DND-41 (cell line): ENCODE results near the gene TMEM11.

Experiments
- ATAC-seq: fragments of 200-7000 bp; cut with Tn5 transposase; 3 replicates; pipeline ENCODE4 v1.9.1; 2021; ENCODE audit warnings: low read depth; ENCODE audit not compliant: insufficient read depth
- DNase-seq: peaks from one replicate; pipeline ENCODE4 v3.0.0-alpha.2; 2020
- H2AFZ ChIP-seq: 2 replicates; pipeline ENCODE4 v1.6.0; 2012; ENCODE audit warnings: low read depth, low read length
- H3K27ac ChIP-seq: 2 replicates; pipeline ENCODE4 v1.5.1; 2012; ENCODE audit warnings: low read length, inconsistent platforms
- H3K27me3 ChIP-seq: fragments of 200-600 bp; sonication (generic); 2 replicates; pipeline ENCODE4 v1.6.0; 2012; ENCODE audit warnings: low read length, mild to moderate bottlenecking, inconsistent platforms; ENCODE audit not compliant: insufficient read depth, poor library complexity
- H3K36me3 ChIP-seq: 2 replicates; pipeline ENCODE4 v1.5.1; 2012; ENCODE audit warnings: low read length, inconsistent platforms; ENCODE audit not compliant: insufficient read depth
- H3K4me1 ChIP-seq: 2 replicates; pipeline ENCODE4 v1.5.1; 2012; ENCODE audit warnings: mild to moderate bottlenecking, low read length; ENCODE audit not compliant: insufficient read depth
- H3K4me2 ChIP-seq: 2 replicates; pipeline ENCODE4 v1.6.0; 2012; ENCODE audit warnings: mild to moderate bottlenecking, moderate library complexity, low read length, inconsistent platforms; ENCODE audit not compliant: insufficient read depth
- H3K4me3 ChIP-seq, 2 experiments: fragments of 200-600 bp in 1 of 2; shearing (Covaris generic) in 1 of 2; 2 replicates each; pipeline ENCODE4 v1.5.1; 2012 to 2016; ENCODE audit warnings: inconsistent platforms in 2 of 2, low read length in 2 of 2, mild to moderate bottlenecking in 2 of 2, low read depth in 1 of 2, moderate library complexity in 1 of 2
- H3K79me2 ChIP-seq: 2 replicates; pipeline ENCODE4 v1.6.0; 2012; ENCODE audit warnings: low read length, inconsistent platforms; ENCODE audit not compliant: insufficient read depth
- H3K9ac ChIP-seq: 2 replicates; pipeline ENCODE4 v1.6.0; 2012; ENCODE audit warnings: low read depth, mild to moderate bottlenecking, inconsistent platforms, low read length, moderate library complexity
- H3K9me3 ChIP-seq: 2 replicates; pipeline ENCODE4 v1.5.1; 2012; ENCODE audit warnings: low read length, moderate library complexity, mild to moderate bottlenecking, inconsistent platforms; ENCODE audit not compliant: insufficient read depth, severe bottlenecking
- H4K20me1 ChIP-seq: 2 replicates; pipeline ENCODE4 v1.6.0; 2012; ENCODE audit warnings: low read length; ENCODE audit not compliant: insufficient read depth
- CTCF ChIP-seq: IDR thresholded peaks from 2 replicates; pipeline ENCODE4 v1.5.1; 2012; ENCODE audit warnings: borderline replicate concordance, low read length, moderate library complexity, mild to moderate bottlenecking; ENCODE audit not compliant: poor library complexity, severe bottlenecking; ENCODE audit errors: extremely low read depth
- EZH2 ChIP-seq: IDR thresholded peaks from 3 replicates; pipeline ENCODE4 v1.6.1; 2012; ENCODE audit warnings: borderline replicate concordance, low read depth, mild to moderate bottlenecking, moderate library complexity, low read length, inconsistent platforms; ENCODE audit not compliant: severe bottlenecking

The TMEM11 gene

DNA sequence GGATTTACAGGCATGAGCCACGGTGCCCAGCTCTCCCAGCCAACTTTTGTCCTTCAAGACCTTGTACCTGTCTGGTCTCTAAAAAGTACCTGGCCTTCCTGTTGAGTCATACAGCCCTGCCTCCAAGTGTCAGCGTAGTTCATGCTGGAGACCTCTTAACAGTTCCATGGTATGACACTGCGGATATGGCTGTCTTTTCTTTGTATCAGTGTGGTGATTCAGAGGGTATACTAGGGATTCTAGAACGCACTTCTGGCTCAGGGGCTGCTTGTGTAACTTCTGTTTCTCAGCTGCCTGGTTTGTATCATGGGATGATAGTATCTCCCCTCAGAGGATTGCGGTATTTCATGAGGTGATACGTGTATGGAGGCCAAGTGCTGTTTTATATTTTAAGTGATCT is 2.0 kb upstream of the TMEM11 start:
- DNase-seq (no peak), ATAC-seq (no peak)
- Histone ChIP-seq H3K27me3 (no peaks in the 10 kb centered on the region), H3K27ac (no peak overlapping the region), H3K79me2 (peaks cover 90% of the 10 kb centered on the region), H3K4me1 (peaks cover 37% of the 10 kb centered on the region), H4K20me1 (peaks cover 36% of the 10 kb centered on the region), H3K4me3 (peak overlapping the region in 1 of 2 experiments; percentile 88; a peak in 1 of 4 replicates), H2AFZ (no peak overlapping the region), H3K4me2 (peak overlapping the region; percentile 86), H3K36me3 (peaks cover 41% of the 10 kb centered on the region), H3K9me3 (no peaks in the 10 kb centered on the region), H3K9ac (no peak overlapping the region)
- TF ChIP-seq EZH2 (no peak), CTCF (no peak)

DNA sequence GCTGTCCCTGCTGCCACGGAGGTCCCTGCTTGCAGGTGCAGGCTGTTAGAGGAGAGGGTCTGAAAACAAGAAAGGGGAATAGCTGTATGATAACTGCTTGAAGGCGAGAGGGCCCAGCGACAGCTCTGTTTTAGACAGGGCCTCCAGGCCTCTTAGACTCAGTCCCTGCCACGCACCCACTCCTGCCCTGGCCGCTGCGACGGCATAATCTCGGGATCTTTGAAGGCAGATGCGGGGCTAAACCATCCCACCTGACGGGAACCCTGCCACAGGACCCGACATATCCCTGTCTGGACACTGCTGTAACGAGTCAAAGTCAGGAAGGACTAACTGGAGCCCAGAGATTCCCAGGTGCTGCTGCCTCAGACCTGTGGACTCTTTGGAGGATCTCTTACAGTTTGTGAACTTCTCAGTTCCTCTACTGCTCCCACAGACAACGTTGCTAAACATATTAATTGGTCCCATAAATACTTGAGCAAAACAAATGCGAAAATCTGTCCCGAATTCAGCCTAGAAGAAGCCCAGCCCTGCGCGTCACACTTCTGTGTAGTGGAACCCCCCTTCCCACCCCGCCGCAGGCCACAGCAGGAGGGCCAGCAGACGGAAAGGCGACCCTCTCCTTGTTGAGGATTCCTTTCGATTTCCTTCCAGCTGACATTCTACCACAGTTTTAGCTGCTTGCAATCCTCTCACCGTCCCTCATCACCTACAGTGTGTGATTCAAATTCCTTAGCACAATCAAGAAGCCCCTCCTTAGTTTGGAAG is 998 bp upstream of the TMEM11 start:
- Histone ChIP-seq H3K27me3 (no peaks in the 10 kb centered on the region), H3K4me1 (peaks cover 47% of the 10 kb centered on the region), H2AFZ (peak overlapping the region; percentile 90), H3K9me3 (no peaks in the 10 kb centered on the region), H3K4me2 (peak overlapping the region; percentile 86), H3K9ac (peak overlapping the region; percentile 98), H3K27ac (peak overlapping the region; percentile 78), H3K36me3 (peaks cover 43% of the 10 kb centered on the region), H3K79me2 (peaks cover 90% of the 10 kb centered on the region), H3K4me3 (peak overlapping the region; percentile 88 to 99), H4K20me1 (peaks cover 45% of the 10 kb centered on the region)
- peak; percentile 41 for DNase-seq
- peak; percentile 6; the same call in 2 of the 3 replicates for ATAC-seq
- TF ChIP-seq CTCF = no peak

GRCh38 chr17:21213638-21214014 is 335 bp downstream of the TMEM11 start:
- peaks cover 57% of the 10 kb centered on the region for H4K20me1 ChIP-seq
- peaks cover 47% of the 10 kb centered on the region for H3K4me1 ChIP-seq
- TF ChIP-seq EZH2 (no peak), CTCF (no peak)
- ATAC-seq = peak; percentile 23
- no peaks in the 10 kb centered on the region for H3K9me3 ChIP-seq
- peak overlapping the region; percentile 88 to 99 for H3K4me3 ChIP-seq
- peaks cover 95% of the 10 kb centered on the region for H3K79me2 ChIP-seq
- DNase-seq = no peak
- no peaks in the 10 kb centered on the region for H3K27me3 ChIP-seq
- peak overlapping the region; percentile 86 for H3K4me2 ChIP-seq
- peak overlapping the region; percentile 90 for H2AFZ ChIP-seq
- peaks cover 56% of the 10 kb centered on the region for H3K36me3 ChIP-seq
- H3K9ac ChIP-seq = peak overlapping the region; percentile 98
- peak overlapping the region; percentile 93 for H3K27ac ChIP-seq
